ENCODE measurements around the gene CHRNG. TPM values are rescaled to one million over a fixed set of nuclear protein-coding genes. Genes with fewer than 3 reads are reported as not detected.

Gene CHRNG
- total and polyA plus RNA-seq, 2 experiments from 2014 or later, result not detected

DNA sequence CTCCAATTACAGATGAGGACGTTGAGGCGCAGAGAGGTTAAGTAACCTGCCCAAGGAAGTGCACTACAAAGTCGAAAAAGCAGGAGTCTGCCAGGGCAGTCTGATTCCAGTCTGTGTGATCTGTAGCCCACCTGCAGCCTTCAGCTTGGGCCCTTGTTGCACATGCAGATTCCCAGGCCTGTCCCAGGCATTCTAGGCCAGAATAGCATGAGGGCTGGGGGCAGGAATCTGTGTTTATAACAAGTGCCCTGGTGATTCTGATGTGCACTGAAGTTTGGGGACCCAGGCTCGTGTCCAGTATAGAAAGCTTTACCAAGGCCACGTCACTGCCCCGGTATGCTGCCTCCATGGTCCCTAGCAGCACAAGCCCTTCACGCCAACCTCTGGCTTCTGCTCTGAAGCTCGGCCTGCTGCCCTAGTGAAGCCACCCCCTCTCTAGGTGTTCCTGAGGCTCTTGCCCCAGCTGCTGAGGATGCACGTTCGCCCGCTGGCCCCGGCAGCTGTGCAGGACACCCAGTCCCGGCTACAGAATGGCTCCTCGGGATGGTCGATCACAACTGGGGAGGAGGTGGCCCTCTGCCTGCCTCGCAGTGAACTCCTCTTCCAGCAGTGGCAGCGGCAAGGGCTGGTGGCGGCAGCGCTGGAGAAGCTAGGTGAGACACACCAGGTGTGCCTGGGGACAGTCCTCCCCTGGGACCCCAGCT, 4.6 kb downstream of the CHRNG start:
- peaks cover 24% of the 10 kb centered on the region for H3K36me3 Mint-ChIP-seq (ENCODE audit: low read depth)
- H3K9me3 Mint-ChIP-seq, result peaks cover 7% of the 10 kb centered on the region; the same call in 2 of the 3 replicates
- no peak overlapping the region for H2AFZ ChIP-seq
- no peak overlapping the region for H3K27ac Mint-ChIP-seq
- TF ChIP-seq ZNF114 (CRISPR knock-in tag; IDR thresholded peaks at IDR 0.05) (no peak), ZNF331 (CRISPR knock-in tag; IDR thresholded peaks at IDR 0.05; ENCODE audit: low read depth) (no peak), POLR2AphosphoS5 (IDR thresholded peaks at IDR 0.05; ENCODE audit: low read depth) (no peak)
- TF ChIP-seq, protein P1, sequence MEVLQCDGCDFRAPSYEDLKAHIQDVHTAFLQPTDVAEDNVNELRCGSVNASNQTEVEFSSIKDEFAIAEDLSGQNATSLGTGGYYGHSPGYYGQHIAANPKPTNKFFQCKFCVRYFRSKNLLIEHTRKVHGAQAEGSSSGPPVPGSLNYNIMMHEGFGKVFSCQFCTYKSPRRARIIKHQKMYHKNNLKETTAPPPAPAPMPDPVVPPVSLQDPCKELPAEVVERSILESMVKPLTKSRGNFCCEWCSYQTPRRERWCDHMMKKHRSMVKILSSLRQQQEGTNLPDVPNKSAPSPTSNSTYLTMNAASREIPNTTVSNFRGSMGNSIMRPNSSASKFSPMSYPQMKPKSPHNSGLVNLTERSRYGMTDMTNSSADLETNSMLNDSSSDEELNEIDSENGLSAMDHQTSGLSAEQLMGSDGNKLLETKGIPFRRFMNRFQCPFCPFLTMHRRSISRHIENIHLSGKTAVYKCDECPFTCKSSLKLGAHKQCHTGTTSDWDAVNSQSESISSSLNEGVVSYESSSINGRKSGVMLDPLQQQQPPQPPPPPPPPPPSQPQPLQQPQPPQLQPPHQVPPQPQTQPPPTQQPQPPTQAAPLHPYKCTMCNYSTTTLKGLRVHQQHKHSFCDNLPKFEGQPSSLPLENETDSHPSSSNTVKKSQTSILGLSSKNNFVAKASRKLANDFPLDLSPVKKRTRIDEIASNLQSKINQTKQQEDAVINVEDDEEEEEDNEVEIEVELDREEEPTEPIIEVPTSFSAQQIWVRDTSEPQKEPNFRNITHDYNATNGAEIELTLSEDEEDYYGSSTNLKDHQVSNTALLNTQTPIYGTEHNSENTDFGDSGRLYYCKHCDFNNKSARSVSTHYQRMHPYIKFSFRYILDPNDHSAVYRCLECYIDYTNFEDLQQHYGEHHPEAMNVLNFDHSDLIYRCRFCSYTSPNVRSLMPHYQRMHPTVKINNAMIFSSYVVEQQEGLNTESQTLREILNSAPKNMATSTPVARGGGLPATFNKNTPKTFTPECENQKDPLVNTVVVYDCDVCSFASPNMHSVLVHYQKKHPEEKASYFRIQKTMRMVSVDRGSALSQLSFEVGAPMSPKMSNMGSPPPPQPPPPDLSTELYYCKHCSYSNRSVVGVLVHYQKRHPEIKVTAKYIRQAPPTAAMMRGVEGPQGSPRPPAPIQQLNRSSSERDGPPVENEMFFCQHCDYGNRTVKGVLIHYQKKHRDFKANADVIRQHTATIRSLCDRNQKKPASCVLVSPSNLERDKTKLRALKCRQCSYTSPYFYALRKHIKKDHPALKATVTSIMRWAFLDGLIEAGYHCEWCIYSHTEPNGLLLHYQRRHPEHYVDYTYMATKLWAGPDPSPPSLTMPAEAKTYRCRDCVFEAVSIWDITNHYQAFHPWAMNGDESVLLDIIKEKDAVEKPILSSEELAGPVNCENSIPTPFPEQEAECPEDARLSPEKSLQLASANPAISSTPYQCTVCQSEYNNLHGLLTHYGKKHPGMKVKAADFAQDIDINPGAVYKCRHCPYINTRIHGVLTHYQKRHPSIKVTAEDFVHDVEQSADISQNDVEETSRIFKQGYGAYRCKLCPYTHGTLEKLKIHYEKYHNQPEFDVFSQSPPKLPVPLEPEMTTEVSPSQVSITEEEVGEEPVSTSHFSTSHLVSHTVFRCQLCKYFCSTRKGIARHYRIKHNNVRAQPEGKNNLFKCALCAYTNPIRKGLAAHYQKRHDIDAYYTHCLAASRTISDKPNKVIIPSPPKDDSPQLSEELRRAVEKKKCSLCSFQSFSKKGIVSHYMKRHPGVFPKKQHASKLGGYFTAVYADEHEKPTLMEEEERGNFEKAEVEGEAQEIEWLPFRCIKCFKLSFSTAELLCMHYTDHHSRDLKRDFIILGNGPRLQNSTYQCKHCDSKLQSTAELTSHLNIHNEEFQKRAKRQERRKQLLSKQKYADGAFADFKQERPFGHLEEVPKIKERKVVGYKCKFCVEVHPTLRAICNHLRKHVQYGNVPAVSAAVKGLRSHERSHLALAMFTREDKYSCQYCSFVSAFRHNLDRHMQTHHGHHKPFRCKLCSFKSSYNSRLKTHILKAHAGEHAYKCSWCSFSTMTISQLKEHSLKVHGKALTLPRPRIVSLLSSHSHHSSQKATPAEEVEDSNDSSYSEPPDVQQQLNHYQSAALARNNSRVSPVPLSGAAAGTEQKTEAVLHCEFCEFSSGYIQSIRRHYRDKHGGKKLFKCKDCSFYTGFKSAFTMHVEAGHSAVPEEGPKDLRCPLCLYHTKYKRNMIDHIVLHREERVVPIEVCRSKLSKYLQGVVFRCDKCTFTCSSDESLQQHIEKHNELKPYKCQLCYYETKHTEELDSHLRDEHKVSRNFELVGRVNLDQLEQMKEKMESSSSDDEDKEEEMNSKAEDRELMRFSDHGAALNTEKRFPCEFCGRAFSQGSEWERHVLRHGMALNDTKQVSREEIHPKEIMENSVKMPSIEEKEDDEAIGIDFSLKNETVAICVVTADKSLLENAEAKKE (CRISPR knock-in tag; IDR thresholded peaks at IDR 0.05), result no peak
- H3K27me3 ChIP-seq (ENCODE audit: insufficient read depth), result no peaks in the 10 kb centered on the region
- H3K4me3 ChIP-seq, result no peak overlapping the region
- ATAC-seq (no peak), DNase-seq (ENCODE audit: low spot score) (no peak)
- no peak overlapping the region for H3K4me3 Mint-ChIP-seq
- peaks cover 15% of the 10 kb centered on the region for H3K4me1 Mint-ChIP-seq
- peaks cover 8% of the 10 kb centered on the region for H3K27me3 Mint-ChIP-seq (ENCODE audit: insufficient read depth, low read depth, poor library complexity)
- H3K4me2 ChIP-seq, result no peak overlapping the region
- H3K36me3 ChIP-seq (ENCODE audit: insufficient read depth), result peaks cover 7% of the 10 kb centered on the region; the same call in 1 of the 2 replicates
- no peaks in the 10 kb centered on the region for H3K9me2 ChIP-seq (ENCODE audit: insufficient read depth)
- no peak overlapping the region for H3K27ac ChIP-seq (ENCODE audit: low read depth)
- H3K79me2 ChIP-seq (replicated peaks; ENCODE audit: insufficient read depth), result peaks cover 26% of the 10 kb centered on the region
- H4K20me1 ChIP-seq (replicated peaks; ENCODE audit: insufficient read depth), result 0 out of 2 replicates have a peak, but pooled peaks cover 3% of the 10 kb centered on the region
- no peaks in the 10 kb centered on the region; the same call in 1 of the 2 replicates for H3K4me1 ChIP-seq (ENCODE audit: insufficient read depth)
- no peaks in the 10 kb centered on the region for H3F3A ChIP-seq (replicated peaks; ENCODE audit: low read depth)

DNA sequence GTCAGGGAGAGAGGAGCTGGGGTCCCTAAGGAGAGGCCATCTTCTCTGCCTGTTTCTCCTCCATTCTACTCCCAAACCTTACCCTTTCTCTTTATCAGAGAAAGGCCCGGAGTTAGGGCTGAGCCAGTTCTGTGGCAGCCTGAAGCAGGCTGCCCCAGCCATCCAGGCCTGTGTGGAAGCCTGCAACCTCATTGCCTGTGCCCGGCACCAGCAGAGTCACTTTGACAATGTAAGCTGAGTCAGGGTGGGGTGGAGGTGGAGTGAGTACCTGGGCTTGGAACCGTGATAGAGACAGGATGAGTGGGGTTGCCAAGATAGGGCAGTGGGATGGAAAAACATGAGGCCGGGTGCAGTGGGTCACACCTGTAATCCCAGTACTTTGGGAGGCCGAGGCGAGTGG, 5.2 kb downstream of the CHRNG start:
- Mint-ChIP-seq H3K9me3 (peaks cover 11% of the 10 kb centered on the region; the same call in 2 of the 3 replicates), H3K4me3 (no peak overlapping the region), H3K27ac (no peak overlapping the region), H3K36me3 (ENCODE audit: low read depth) (peaks cover 30% of the 10 kb centered on the region), H3K27me3 (ENCODE audit: insufficient read depth, low read depth, poor library complexity) (peaks cover 7% of the 10 kb centered on the region), H3K4me1 (peaks cover 14% of the 10 kb centered on the region)
- Histone ChIP-seq H3K9me2 (ENCODE audit: insufficient read depth) (no peaks in the 10 kb centered on the region), H2AFZ (no peak overlapping the region), H3K79me2 (replicated peaks; ENCODE audit: insufficient read depth) (peaks cover 32% of the 10 kb centered on the region), H3K27me3 (ENCODE audit: insufficient read depth) (no peaks in the 10 kb centered on the region), H4K20me1 (replicated peaks; ENCODE audit: insufficient read depth) (0 out of 2 replicates have a peak, but pooled peaks cover 3% of the 10 kb centered on the region), H3K27ac (ENCODE audit: low read depth) (no peak overlapping the region), H3K4me1 (ENCODE audit: insufficient read depth) (peaks cover 5% of the 10 kb centered on the region), H3F3A (replicated peaks; ENCODE audit: low read depth) (peaks cover 2% of the 10 kb centered on the region; the same call in 1 of the 2 replicates), H3K36me3 (ENCODE audit: insufficient read depth) (peaks cover 7% of the 10 kb centered on the region; the same call in 1 of the 2 replicates), H3K4me3 (no peak overlapping the region), H3K4me2 (no peak overlapping the region)
- DNase-seq (ENCODE audit: low spot score) (no peak), ATAC-seq (no peak)
- TF ChIP-seq POLR2AphosphoS5 (IDR thresholded peaks at IDR 0.05; ENCODE audit: low read depth), result no peak
- no peak for TF ChIP-seq EZH2 (IDR thresholded peaks at IDR 0.05; ENCODE audit: low read depth, unreplicated experiment)
- no peak for TF ChIP-seq JUNB (IDR thresholded peaks at IDR 0.05; ENCODE audit: unreplicated experiment)
- TF ChIP-seq, protein P2, sequence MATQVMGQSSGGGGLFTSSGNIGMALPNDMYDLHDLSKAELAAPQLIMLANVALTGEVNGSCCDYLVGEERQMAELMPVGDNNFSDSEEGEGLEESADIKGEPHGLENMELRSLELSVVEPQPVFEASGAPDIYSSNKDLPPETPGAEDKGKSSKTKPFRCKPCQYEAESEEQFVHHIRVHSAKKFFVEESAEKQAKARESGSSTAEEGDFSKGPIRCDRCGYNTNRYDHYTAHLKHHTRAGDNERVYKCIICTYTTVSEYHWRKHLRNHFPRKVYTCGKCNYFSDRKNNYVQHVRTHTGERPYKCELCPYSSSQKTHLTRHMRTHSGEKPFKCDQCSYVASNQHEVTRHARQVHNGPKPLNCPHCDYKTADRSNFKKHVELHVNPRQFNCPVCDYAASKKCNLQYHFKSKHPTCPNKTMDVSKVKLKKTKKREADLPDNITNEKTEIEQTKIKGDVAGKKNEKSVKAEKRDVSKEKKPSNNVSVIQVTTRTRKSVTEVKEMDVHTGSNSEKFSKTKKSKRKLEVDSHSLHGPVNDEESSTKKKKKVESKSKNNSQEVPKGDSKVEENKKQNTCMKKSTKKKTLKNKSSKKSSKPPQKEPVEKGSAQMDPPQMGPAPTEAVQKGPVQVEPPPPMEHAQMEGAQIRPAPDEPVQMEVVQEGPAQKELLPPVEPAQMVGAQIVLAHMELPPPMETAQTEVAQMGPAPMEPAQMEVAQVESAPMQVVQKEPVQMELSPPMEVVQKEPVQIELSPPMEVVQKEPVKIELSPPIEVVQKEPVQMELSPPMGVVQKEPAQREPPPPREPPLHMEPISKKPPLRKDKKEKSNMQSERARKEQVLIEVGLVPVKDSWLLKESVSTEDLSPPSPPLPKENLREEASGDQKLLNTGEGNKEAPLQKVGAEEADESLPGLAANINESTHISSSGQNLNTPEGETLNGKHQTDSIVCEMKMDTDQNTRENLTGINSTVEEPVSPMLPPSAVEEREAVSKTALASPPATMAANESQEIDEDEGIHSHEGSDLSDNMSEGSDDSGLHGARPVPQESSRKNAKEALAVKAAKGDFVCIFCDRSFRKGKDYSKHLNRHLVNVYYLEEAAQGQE (IDR thresholded peaks at IDR 0.05; ENCODE audit: unreplicated experiment), result no peak
- no peak for TF ChIP-seq STAT1 (IDR thresholded peaks at IDR 0.05; ENCODE audit: unreplicated experiment)
- TF ChIP-seq, protein P3, sequence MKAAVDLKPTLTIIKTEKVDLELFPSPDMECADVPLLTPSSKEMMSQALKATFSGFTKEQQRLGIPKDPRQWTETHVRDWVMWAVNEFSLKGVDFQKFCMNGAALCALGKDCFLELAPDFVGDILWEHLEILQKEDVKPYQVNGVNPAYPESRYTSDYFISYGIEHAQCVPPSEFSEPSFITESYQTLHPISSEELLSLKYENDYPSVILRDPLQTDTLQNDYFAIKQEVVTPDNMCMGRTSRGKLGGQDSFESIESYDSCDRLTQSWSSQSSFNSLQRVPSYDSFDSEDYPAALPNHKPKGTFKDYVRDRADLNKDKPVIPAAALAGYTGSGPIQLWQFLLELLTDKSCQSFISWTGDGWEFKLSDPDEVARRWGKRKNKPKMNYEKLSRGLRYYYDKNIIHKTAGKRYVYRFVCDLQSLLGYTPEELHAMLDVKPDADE (IDR thresholded peaks at IDR 0.05), result no peak
- no peak for TF ChIP-seq CREB1 (CRISPR knock-in tag; IDR thresholded peaks at IDR 0.05; ENCODE audit: low read depth)
